Sciatic nerve (tissue), 2 donors: Measurements from ENCODE around the gene DLEU7. TPM values are rescaled to one million over a fixed set of nuclear protein-coding genes. Genes with fewer than 3 reads are reported as not detected.

Source experiments
- ATAC-seq: fragments of 200-7000 bp; cut with Tn5 transposase; one replicate; pipeline ENCODE4 v1.9.1; 2020; ENCODE audit warnings: mild to moderate bottlenecking, moderate library complexity
- DNase-seq: peaks from one replicate; pipeline ENCODE4 v3.0.0-alpha.2; 2020; ENCODE audit warnings: low spot score
- intact Hi-C: fragments of 100-400 bp; cut with DNase I; formaldehyde crosslinking; loops from one replicate; pipeline ENCODE4 v1.14.2; 2022
- total RNA-seq: library from RNA; stranded (reverse); fragmentation: NEBNext Ultra II Directional; extraction: Animal tissue kit (Norgen Biotek cat#: 25700); gene quantifications from one replicate; pipeline ENCODE4 v1.2.1, GENCODE V29; 2021
- donor health status: DM: no; HTN: no; CAD: no.
- donor health status: DM: no; HTN: no; CAD: no.

DLEU7 gene
- 11.5 TPM for total RNA-seq

DNA sequence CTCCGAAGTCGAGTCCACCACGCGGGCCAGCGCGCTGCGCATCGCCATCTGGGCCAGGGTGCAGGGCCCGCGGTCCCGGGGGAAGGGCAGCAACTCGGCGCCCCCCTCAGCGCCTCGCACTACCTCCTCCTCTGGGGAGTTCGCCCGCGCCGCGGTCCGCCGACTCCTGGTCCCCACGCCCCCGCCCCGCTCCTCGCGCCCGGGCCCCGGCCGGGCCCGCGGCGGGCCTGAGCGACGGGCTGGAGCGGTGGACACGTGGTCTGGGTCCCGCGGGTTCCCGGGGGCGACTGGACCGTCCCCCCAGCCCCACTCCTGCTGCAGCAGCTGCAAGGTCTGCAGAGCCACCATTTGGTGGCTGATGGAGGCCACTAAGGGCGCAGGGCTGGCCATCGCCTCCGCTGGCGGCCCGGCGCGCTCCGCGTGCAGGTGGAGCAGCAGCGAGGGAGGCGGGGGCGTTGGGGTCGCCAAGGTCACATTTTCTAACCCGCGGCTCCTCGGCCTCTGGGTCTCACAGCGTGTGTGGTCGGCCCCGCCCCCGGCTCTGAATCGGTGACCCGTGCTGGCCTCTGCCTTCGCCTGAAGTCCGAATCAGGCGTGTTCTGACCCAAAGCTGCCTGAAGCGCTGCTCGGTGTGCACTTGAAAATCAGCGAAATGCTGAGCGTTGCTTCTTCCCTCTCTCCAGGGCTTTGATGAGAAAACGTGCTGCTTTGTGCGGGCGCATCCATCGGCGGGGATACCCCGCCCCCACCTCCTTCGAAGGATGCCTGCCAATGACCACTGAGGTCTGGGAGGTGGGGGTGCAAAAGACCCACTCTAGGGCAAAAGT lies at the start of gene DLEU7:
Gene DLEU7, minus strand, starts transcription at position 436 of the 827 bp plus-strand sequence. Its CDS starts 46 bp downstream, at position 390.
- ATAC-seq (peak; percentile 94), DNase-seq (peak; percentile 88)
- intact Hi-C loops: no loop called here

DNA sequence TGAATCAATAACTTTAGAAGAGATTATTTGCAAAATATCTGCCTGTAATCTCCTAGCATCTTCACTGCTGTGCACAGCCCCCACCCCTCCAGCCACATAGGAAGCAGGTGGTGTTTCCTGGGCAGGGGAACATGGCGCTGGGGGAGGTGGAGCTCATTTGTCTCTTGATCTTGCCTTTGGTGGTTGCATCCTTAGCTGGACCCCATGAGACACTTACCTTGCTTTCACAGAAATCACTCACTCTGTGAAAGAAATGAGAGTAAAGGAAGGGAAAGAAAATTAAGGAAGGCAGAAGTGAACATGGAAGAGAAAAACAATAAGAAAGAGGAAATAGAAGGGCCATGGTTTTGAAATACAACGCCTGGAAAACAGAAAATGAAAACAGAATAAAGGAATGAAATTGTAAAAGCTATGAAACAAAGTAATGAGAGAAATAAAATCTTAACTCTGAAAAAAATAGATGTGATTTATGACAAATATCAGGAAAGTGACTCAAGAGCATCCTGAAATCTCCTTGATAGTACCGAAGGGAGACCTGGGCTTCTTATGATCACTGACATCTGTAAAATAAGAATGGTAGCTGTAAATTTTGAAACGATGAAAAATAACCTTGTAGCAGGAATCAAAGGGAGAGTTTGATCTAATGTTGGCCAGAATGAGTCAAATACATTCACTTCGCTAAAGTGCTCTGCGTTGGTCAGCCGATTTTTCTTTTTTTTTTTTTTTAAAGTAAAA lies 48.9 kb upstream of the DLEU7 start:
- DNase-seq (no peak), ATAC-seq (no peak)
- intact Hi-C loops: no loop called here

DNA sequence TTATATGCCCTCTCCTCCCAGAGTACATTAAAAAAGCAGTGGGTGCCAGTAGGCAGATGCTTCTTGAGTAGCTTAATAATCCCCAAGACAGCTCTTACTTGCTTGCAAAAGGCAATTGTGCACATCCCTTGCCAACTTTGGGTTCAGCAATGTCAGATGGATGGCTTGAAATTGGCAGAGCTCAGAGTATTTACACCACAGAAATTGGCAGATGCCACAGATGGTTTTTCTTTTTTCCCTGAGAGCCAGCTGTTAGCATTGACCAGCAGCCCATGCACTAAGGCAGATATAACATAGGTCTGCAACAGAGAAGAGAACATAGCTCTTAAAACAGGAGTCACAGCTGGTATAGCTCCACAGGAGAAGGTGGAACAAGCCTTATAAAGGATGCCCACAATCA lies 47.7 kb upstream of the DLEU7 start:
- DNase-seq (no peak), ATAC-seq (no peak)
- intact Hi-C loops: no loop called here

DNA sequence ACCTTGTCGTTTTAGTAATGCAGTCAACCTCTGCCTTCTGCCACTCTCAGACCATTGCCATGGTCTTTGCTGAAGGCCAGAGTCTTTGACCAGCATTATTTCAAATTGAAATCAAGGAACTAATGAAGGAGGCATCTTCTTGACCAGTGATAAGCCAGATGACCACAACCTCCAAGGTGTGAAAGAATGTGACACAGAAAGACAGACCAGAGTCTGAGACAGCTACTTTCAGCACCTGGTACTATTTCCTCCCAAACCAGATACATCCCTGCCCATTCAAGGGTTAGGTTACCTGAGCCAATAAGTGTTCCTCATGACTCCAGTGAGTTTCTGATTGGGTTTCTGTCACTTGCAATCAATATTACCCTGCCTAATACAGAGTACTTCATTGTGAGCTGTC lies 45.8 kb upstream of the DLEU7 start:
- intact Hi-C loops: no loop called here
- ATAC-seq (no peak), DNase-seq (no peak)

DNA sequence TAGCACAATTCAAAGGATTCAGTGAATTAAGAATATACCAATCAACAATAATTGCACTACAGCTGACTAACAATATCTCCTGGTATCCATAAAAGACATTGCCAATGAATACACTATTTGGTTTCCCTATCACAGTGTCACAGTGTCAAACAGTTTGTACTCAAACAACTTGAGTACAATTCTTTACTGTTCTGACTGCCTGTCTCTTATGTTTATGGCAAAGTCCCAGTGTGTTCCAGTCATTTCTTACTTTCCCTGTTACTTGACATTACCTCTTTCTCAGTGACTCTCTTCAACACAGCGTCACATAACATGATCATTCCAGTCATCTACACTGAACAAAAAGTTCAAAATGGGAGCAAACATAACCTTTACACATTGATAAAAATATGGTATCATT lies 44.9 kb upstream of the DLEU7 start:
- intact Hi-C loops: no loop called here
- no peak for ATAC-seq

DNA sequence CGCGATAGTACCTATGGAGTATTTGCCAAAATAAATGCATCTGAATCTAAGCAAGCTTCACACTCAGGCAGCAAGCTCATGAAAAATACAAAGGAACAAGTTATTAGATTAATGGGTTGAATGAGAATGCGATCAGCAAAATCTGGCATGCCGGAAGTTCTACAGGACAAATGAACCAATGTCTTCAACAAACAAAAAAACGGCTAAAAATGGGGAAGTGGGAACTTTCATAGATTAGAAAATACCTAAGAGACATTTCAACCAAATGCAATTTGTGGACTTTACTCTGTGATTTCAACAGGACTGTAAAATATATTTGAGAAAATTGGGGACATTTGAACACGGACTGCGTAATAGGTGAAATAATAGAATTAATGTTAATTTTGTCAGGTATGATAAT lies 43.7 kb upstream of the DLEU7 start:
- ATAC-seq (no peak), DNase-seq (no peak)
- intact Hi-C loops: no loop called here

More for the DNA sequence above, 44.9 kb upstream of the DLEU7 start:
- DNase-seq: no peak

DNA sequence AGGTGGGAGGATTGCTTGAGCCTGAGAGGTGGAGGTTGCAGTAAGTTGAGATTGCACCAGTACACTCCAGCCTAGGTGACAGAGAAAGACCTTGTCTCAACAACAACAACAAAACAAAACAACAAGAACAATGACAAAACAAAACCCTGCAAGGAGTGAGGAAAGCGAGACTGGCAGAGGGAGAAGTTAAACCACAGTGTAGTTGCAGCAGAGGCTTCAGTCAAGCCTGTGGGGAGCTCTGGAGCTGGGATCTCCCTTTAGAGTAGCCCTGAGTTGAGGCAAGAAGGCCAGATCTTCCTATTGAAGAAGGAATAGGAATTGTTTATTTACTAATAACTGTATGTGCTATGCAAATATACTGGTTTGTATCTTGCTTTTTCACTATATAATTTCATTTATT lies 40.8 kb upstream of the DLEU7 start:
- intact Hi-C loops: no loop called here
- ATAC-seq (no peak), DNase-seq (no peak)

DNA sequence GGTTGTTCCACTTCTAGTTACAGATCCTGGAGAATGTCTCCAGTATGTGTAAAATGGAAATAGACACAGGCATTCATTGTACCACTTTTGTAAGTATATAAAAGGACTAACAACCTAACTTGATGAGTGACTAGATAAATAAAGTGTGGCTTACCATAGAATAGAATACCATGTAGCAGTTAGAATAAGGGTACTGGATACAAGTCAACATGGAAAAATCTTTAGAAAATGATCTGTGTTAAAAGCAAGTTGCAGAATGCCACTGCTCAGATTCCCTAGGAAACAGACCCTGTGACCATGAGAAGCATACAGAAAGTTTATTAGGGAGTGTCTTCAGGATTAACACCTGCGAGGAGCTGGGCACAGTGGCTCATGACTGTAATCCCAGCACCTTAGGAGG lies 40.2 kb upstream of the DLEU7 start:
- no peak for ATAC-seq
- intact Hi-C loops: no loop called here
- no peak for DNase-seq

DNA sequence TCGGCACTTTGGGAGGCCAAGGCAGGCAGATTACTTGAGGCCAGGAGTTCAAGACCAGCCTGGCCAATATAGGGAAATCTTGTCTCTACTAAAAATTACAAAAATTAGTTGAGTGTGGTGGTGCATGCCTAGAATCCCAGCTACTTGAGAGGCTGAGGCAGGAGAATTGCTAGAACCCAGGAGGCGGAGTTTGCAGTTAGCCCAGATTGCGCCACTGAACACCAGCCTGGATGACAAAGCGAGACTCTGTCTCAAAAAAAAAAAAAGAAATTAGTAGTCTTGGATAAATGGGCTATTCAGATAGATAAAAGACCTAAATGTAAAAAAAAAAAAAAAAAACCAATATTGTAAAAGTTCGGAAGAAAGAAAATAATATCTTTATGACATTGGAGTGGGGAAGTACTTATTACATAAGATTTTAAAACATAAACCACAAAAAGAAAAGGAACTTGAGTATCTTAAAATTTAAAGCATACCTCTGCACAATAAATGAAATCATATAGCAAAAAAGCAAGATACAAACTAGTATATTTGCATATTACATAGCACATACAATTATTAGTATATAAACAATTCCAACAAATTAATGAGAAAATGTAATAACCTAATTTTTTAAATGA lies 39.4 kb upstream of the DLEU7 start:
- intact Hi-C loops: no loop called here
- ATAC-seq: no peak
- no peak for DNase-seq

DNA sequence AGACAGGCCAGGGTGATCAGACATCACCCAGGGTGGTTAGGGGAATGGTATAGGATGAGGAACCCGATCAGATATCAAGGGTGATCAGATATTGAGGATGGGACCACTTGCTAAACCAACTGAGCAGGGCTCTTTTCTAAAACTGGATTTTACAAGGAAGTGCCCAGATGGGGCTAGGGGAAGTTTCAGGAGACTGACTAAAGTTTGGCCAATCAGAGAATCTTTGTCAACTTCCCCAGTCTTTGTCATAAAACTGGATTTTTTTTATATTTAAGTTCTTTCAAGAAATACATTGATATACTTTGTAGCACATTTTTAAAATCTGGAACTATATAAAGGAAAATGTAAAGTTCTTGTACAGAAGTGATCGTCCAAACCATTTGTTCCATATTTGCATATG lies 30.5 kb upstream of the DLEU7 start:
- DNase-seq: no peak
- intact Hi-C loops: no loop called here
- ATAC-seq: no peak

DNA sequence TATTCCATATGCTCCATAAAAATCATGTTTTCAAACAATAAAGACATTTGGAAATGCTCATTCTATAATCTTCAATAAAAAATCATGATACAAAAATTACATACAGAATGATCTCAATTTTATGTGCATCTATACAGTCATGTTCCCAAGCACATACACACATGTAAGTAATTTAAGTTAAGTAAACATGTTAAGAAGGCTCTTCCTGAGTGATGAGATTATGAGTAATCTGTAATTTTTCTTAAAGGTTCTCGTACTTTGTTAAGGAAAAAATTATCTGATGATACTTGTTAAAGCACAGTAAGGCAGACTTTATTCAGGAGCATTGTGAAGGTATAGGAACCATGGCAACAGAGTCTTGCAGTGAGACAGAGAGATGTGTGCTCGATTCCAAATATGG lies 30.0 kb upstream of the DLEU7 start:
- intact Hi-C loops: no loop called here
- no peak for ATAC-seq
- no peak for DNase-seq

DNA sequence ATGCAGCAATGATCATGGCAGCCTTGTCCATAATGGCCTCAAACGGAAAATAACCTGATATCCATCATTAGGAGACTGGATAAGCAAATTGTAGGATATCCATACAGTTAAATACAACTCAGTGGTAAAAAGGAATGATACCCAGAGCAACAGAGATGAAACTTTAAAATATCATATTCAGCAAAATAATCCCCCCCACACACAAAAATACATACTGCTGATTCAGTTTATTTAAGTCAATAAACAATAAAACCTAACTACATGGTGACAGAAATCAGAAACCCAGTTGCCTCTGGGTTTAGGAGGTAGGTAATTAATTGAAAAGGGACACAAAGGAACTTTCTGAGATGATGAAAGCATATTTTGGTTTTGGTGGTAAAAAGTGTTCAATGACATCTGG lies 27.9 kb upstream of the DLEU7 start:
- DNase-seq (no peak), ATAC-seq (no peak)
- intact Hi-C loops: no loop called here

DNA sequence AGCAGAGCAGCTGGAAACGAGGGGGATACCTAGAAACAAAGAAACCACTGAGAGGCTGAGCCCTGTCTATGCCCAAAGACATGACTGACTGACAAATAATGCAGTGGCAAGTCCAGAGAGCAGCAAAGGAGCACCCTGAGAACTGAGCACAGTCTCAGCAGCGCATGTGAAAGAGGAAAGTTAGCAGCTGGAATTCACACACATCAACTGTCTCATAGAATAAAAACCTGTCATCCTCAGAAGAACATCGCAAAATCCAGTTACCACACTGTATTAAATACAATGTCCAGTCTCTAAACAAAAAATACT lies 24.1 kb upstream of the DLEU7 start:
- intact Hi-C loops: no loop called here
- ATAC-seq (no peak), DNase-seq (no peak)

DNA sequence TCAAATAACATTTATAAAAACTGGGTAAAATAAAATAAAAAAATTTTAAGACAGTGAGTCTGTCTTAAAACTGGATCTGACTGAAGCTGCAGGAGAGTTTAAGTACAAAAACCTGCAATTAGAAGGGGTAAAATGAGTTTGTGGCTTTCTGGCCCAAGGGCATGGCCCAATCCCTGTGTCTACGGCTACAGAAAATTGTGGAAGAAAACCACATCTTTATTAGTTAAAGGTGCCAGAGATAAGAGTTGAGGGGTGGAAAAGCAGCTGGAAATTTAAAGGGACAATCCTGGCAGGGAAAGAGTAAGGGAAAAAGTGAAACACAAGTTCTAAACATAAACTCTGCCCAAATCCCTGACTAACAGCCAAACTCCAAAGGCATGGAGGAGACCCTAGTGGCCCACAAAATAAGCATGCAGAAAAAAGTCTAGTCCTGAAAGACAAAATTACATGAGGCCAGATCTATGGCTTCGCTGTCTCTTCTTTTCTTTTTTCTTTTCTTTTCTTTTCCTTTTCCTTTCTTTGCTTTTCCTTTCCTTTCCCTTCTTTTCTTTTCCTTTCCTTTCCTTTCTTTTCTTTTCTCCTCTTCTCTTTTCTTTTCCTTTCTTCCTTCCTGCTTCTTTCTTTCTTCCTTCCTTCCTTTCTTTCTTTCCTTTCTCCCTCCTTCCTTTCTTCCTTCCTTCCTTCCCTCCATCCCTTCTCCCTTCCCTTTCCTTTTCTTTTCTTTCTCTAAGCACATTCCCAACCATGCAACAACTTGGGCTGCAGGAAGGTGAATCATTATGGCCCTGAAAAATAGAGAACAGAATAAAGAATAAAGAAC lies 23.5 kb upstream of the DLEU7 start:
- intact Hi-C loops: no loop called here
- DNase-seq (no peak), ATAC-seq (no peak)

DNA sequence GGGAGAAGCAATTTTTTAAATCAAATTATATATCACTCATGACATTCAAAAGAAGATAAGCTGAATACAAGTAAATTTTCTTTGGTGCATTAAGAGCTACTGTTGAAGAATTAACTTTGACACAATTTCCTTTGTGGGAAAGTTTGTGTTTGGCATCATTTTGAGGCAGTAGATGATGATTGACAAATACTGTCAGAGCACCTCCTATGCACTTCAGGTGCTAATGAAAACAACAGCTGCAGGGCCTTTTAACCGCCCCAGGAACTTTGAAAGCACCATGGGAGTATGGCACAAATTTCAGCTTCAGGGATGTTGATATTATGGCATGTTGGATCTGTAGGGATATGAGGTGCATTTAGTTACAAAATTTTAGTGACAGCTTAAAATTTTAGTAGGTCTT lies 21.0 kb upstream of the DLEU7 start:
- DNase-seq (no peak), ATAC-seq (no peak)
- intact Hi-C loops: no loop called here

DNA sequence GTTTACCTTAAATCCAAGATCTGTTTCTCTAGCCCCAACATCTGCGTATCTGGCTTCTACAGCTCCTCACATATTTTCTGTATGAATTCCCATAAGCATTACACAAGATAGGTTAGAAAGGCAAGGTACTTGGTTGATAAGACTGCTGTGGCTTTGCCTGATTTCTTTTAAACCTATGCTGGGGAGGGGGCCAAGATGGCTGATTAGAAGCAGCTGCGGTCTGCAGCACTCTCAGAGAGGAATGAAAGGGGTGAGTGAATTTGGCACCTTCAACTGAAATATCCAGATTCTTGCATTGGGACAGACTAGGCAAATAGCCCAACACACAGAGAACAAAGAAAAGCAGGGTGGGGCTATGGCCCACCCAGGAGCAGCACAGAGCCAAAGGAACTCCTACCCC lies 12.2 kb upstream of the DLEU7 start:
- intact Hi-C loops: no loop called here
- DNase-seq (no peak), ATAC-seq (no peak)

DNA sequence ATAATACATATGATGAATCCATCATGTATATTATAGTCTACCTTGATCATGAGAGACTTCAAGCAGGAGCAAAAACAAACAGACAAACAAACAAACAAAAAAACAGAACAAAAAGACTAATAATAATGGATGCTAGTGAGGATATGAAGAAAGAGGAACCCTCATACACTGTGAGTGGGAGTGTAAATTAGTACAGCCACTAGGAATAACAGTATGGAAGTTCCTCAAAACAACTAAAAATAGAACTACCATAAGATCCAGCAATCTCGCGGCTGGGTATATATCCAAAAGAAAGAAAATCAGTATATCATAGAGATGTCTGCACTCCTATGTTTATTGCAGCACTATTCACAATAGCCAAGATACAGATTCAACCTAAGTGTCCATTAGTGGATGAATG lies 7.0 kb upstream of the DLEU7 start:
- DNase-seq (no peak), ATAC-seq (no peak)
- intact Hi-C loops: no loop called here

DNA sequence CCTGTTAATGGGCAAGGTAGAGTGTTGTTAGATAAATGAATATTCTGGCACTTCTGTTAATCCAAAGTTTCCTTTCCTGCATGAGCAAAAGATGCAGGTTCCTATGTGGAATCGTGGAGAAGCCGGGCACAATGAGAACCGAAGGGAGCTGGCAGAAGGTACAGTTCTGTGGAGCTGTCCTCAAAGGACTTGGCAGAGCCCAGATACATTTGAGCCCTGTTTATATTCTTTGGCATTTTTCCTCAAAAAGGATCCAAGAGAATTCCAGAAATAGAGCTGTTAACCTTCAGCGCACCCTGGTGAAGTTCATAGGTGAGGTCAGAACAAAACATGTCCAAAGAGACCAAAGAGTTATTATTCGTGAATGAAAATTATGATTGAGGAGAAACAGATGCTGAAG lies 4.0 kb upstream of the DLEU7 start:
- ATAC-seq: no peak
- intact Hi-C loops: no loop called here
- no peak for DNase-seq

DNA sequence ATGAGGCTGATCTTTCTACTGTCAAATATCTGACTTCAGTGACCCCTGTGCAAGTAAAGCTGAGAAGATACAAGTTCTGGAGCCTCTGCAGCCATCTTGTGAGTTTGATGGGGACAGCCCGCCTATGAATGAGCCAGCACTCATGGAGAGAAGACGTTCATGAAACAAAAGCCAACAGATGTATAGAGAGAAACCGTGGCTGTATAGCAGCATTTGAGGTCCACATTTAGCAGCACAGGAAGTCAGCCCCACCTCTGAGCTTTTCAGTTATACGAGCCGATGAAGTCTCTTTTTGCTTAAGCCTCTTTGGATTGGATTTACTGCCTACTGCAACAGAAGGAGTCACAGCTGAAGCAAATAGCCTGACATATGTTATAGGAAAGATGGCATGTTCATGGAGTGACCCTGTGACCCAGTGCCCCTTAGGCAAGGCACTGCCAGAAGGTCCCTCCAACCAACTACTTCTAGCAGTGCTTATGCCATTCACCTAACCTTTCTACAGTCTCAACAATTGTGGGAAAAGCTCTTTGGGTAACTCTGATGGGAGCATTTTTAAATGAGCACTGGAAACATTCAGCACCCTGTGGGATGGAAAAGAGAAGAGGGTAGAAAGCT lies 3.5 kb upstream of the DLEU7 start:
- DNase-seq: no peak
- ATAC-seq: no peak
- intact Hi-C loops: no loop called here
